Smooth muscle cell (in vitro differentiated cells): ENCODE measurements around the gene ANKH. TPM values are rescaled to one million over a fixed set of nuclear protein-coding genes. Genes with fewer than 3 reads are reported as not detected.

Experiments
- DNase-seq: peaks from one replicate; lab custom pipeline; 2025; ENCODE audit not compliant: unreplicated experiment; lab: John Stamatoyannopoulos, UW
- H2AFZ ChIP-seq: fragments of 200-600 bp; sonication (generic); 2 replicates; pipeline ENCODE4 v1.6.0; 2016; ENCODE audit warnings: antibody characterized with exemption, low read depth, mild to moderate bottlenecking
- H3F3A ChIP-seq: fragments of 200-600 bp; sonication (generic); 2 replicates; pipeline ENCODE4 v1.6.0; 2017; ENCODE audit warnings: antibody characterized with exemption, low read depth
- H3K27ac ChIP-seq: fragments of 200-600 bp; sonication (generic); 2 replicates; pipeline ENCODE4 v1.5.1; 2016; ENCODE audit warnings: low read depth, mild to moderate bottlenecking
- H3K27me3 ChIP-seq: fragments of 200-600 bp; sonication (generic); 2 replicates; pipeline ENCODE4 v1.6.1; 2016; ENCODE audit warnings: low read depth, mild to moderate bottlenecking
- H3K36me3 ChIP-seq: fragments of 200-600 bp; sonication (generic); 2 replicates; pipeline ENCODE4 v1.5.1; 2016; ENCODE audit warnings: low read depth
- H3K4me1 ChIP-seq: fragments of 200-600 bp; sonication (generic); 2 replicates; pipeline ENCODE4 v1.5.1; 2016; ENCODE audit warnings: low read depth
- H3K4me2 ChIP-seq: fragments of 200-600 bp; sonication (generic); 2 replicates; pipeline ENCODE4 v1.6.0; 2016; ENCODE audit warnings: mild to moderate bottlenecking
- H3K4me3 ChIP-seq: fragments of 200-600 bp; sonication (generic); 2 replicates; pipeline ENCODE4 v1.5.1; 2016; ENCODE audit warnings: mild to moderate bottlenecking
- H3K79me2 ChIP-seq: fragments of 200-600 bp; sonication (generic); 2 replicates; pipeline ENCODE4 v1.6.0; 2016; ENCODE audit warnings: low read depth, mild to moderate bottlenecking
- H3K9ac ChIP-seq: fragments of 200-600 bp; sonication (generic); 2 replicates; pipeline ENCODE4 v1.6.0; 2016; ENCODE audit warnings: low read depth
- H3K9me3 ChIP-seq: fragments of 200-600 bp; sonication (generic); replicated peaks from 2 replicates; pipeline ENCODE4 v1.5.1; 2016; ENCODE audit warnings: low read depth
- H4K20me1 ChIP-seq: fragments of 200-600 bp; sonication (generic); 2 replicates; pipeline ENCODE4 v1.6.0; 2016; ENCODE audit warnings: low read depth
- WGBS: methylation state at CpG from one replicate; pipeline ENCODE4 v1.1.7; 2016; ENCODE audit warnings: low lambda C conversion rate; 5-methylcytosine and 5-hydroxymethylcytosine counted together
- polyA plus RNA-seq: library from polyadenylated mRNA; unstranded; fragments of >200 nt; fragmentation: Nextera tagmentation; extraction: Ambion mirVana; gene quantifications from 2 replicates; pipeline ENCODE4 v1.2.1, GENCODE V29; 2016
- total RNA-seq: library from RNA; depleted of rRNA; stranded (reverse); fragments of >200 nt; gene quantifications from 2 replicates; pipeline ENCODE4 v1.2.3, GENCODE V29; 2014
- TF ChIP-seq, protein P1 (sequence below): fragments of 200-600 bp; sonication (generic); IDR thresholded peaks from 2 replicates; pipeline ENCODE4 v1.5.1; 2017; ENCODE audit warnings: borderline replicate concordance, mild to moderate bottlenecking, antibody characterized with exemption; ENCODE audit not compliant: insufficient read depth, poor library complexity, severe bottlenecking

Gene ANKH
- total and polyA plus RNA-seq, 2 experiments from 2014 or later, result 48.0 to 56.6 TPM

DNA sequence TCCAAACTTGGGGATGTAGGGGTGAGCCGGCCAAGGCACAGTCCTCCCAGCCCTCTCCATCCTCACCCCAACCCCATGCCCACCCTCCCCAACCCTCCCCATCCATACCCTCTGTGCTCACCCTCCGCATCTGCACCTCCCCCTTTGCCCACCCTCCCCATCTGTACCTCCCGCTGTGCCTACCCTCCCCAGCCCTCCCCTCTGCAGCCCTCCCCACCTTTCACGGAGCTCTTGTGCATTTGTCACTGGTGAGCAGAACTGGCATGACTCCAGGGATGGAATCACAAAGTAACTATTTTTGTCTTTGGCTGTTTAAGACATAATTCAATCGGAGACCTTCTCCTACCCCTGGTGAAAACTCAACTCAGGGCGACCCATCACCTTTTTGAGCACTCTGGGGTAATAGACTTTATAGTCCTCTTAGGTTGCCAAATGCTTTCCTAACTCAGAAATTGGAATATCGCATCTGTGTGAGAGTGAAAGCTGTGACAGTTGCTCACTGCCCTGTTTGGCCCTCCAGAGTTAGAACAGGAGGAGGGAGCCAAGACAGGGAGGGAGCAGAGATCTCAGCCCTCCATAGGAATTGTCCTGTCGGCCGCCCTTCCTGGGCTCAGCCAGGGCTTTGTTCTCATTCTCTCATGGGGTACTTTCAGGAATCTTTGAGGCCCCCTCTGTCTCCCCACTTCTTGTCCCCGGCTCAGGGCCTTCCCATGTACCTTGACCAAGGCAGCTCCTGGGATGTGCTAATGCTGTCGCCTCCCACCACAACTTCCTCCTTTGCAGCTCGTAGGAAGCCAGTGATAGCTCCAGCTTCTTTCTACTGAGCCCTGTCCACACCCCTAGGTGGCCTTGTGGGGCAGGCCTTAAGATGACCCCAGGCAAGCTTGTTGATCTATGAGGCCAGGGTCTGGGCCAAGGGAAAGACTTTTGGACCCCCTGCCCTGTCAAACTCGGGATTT is 170.8 kb downstream of the ANKH start:
- no peak for DNase-seq
- Histone ChIP-seq H3K36me3 (peaks cover 9% of the 10 kb centered on the region), H2AFZ (no peak overlapping the region), H3F3A (peaks cover 2% of the 10 kb centered on the region), H3K9me3 (no peaks in the 10 kb centered on the region), H3K27me3 (no peaks in the 10 kb centered on the region), H4K20me1 (peaks cover 10% of the 10 kb centered on the region), H3K79me2 (peaks cover 4% of the 10 kb centered on the region), H3K4me3 (no peak overlapping the region), H3K4me1 (no peaks in the 10 kb centered on the region), H3K9ac (no peak overlapping the region), H3K27ac (no peak overlapping the region), H3K4me2 (no peak overlapping the region)
- 86% methylated on average over 12 of the region's 13 CpGs for WGBS
- TF ChIP-seq, protein P1, sequence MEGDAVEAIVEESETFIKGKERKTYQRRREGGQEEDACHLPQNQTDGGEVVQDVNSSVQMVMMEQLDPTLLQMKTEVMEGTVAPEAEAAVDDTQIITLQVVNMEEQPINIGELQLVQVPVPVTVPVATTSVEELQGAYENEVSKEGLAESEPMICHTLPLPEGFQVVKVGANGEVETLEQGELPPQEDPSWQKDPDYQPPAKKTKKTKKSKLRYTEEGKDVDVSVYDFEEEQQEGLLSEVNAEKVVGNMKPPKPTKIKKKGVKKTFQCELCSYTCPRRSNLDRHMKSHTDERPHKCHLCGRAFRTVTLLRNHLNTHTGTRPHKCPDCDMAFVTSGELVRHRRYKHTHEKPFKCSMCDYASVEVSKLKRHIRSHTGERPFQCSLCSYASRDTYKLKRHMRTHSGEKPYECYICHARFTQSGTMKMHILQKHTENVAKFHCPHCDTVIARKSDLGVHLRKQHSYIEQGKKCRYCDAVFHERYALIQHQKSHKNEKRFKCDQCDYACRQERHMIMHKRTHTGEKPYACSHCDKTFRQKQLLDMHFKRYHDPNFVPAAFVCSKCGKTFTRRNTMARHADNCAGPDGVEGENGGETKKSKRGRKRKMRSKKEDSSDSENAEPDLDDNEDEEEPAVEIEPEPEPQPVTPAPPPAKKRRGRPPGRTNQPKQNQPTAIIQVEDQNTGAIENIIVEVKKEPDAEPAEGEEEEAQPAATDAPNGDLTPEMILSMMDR, result no peak

DNA sequence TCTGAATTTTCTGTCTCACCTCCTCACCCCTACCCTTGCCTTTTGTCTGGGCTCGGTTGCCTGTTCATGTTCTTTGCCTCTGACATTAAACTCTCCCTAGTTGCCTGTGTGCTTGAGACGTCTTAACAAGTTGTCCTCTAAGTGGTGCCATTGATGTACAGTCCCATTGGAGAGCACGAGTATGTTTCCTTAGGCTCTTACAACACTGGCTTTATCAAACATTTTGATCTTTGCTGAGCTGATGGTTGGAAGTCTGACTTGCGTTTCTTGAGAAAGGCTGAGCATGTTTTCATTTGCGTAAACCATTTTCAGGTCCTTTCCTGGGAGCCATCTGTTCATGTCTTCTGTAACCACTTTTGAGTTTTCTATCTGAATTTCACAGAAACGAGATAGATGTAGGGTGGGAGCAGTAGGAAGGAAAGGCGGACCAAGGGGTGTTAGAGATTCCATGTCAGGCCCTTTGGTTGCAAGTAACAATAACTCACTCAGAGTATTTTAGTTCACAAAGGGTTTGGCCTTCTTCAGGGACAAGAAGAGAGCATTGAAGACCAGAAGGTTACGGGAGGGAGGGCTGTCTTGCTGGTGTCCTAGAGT is 171.7 kb downstream of the ANKH start:
- no peaks in the 10 kb centered on the region for H3F3A ChIP-seq
- H3K27me3 ChIP-seq, result no peaks in the 10 kb centered on the region
- no peaks in the 10 kb centered on the region for H3K9me3 ChIP-seq
- WGBS, result 84% methylated on average over 8 of the region's 8 CpGs
- no peak for DNase-seq
- no peak overlapping the region for H3K27ac ChIP-seq
- TF ChIP-seq, protein P1, result no peak
- H2AFZ ChIP-seq, result no peak overlapping the region
- peaks cover 10% of the 10 kb centered on the region for H4K20me1 ChIP-seq
- no peak overlapping the region for H3K9ac ChIP-seq
- no peak overlapping the region for H3K4me2 ChIP-seq
- H3K79me2 ChIP-seq, result peaks cover 4% of the 10 kb centered on the region
- peaks cover 9% of the 10 kb centered on the region for H3K36me3 ChIP-seq
- no peak overlapping the region for H3K4me3 ChIP-seq
- no peaks in the 10 kb centered on the region for H3K4me1 ChIP-seq

DNA sequence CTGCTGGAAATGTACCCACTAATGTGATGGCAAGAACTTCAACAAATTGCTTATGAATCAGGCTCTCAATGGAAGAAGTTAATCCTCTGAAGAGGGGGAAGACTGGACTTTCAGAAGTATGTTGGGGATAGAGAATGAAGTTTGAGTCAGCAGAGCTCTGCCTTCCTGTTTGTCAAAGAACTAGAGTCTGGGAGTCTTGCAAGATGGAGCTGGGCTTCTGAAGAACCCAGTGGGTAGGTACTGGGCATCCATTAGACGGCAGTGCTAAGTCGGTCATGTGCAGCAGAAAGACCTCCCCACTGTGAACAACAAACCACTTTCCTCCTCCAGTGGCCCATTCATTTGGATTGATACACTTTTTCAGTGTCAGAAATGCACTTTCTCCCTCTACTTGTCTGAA is 172.4 kb downstream of the ANKH start:
- Histone ChIP-seq H4K20me1 (peaks cover 10% of the 10 kb centered on the region), H3K9me3 (no peaks in the 10 kb centered on the region), H3K27ac (no peak overlapping the region), H3F3A (no peaks in the 10 kb centered on the region), H3K4me1 (no peaks in the 10 kb centered on the region), H3K27me3 (no peaks in the 10 kb centered on the region), H3K36me3 (peaks cover 9% of the 10 kb centered on the region), H3K9ac (no peak overlapping the region), H3K4me3 (no peak overlapping the region), H2AFZ (no peak overlapping the region), H3K4me2 (no peak overlapping the region), H3K79me2 (peaks cover 4% of the 10 kb centered on the region)
- TF ChIP-seq, protein P1, result no peak
- WGBS, result 96% methylated on average over 2 of the region's 2 CpGs
- DNase-seq, result no peak
